Kidney epithelial cell (primary cell): ENCODE measurements around the gene NLRP11. TPM values are rescaled to one million over a fixed set of nuclear protein-coding genes. Genes with fewer than 3 reads are reported as not detected.

ENCODE experiments used
- DNase-seq: peaks from one replicate; pipeline ENCODE4 v3.0.0-alpha.2; 2010; ENCODE audit warnings: low read depth
- H3K27me3 ChIP-seq: 2 replicates; pipeline ENCODE4 v1.6.0; 2011; ENCODE audit warnings: low read length; ENCODE audit not compliant: control insufficient read depth, insufficient read depth
- H3K36me3 ChIP-seq: 2 replicates; pipeline ENCODE4 v1.5.1; 2011; ENCODE audit warnings: low read length; ENCODE audit not compliant: control insufficient read depth, insufficient read depth
- H3K4me3 ChIP-seq: 2 replicates; pipeline ENCODE4 v1.5.1; 2011; ENCODE audit warnings: low read depth, mild to moderate bottlenecking, control low read depth, low read length
- CTCF ChIP-seq: IDR thresholded peaks from 2 replicates; pipeline ENCODE4 v1.5.1; 2011; ENCODE audit warnings: mild to moderate bottlenecking, moderate library complexity, low read length, control low read depth, inconsistent platforms; ENCODE audit not compliant: insufficient read depth, poor library complexity, severe bottlenecking
- total RNA-seq: library from RNA; depleted of rRNA; stranded (reverse); fragments of >200 nt; gene quantifications from 2 replicates; pipeline ENCODE4 v1.2.3, GENCODE V29; 2015

The NLRP11 gene
- total RNA-seq, 1 donor from 2014 or later, result not detected

- no peak for DNase-seq
- no peak for TF ChIP-seq CTCF
Measured at GRCh38 chr19:55836340-55836739, 4.5 kb upstream of the NLRP11 start, which contains the start of gene NLRP4. Gene NLRP4 (plus strand): TSS chr19:55836540. CDS start chr19:55852081, 15,541 bp downstream.

GRCh38 chr19:55832676-55833075, 877 bp upstream of the NLRP11 start:
- Histone ChIP-seq H3K36me3 (no peaks in the 10 kb centered on the region), H3K4me3 (no peak overlapping the region), H3K27me3 (no peaks in the 10 kb centered on the region)
- DNase-seq, result no peak
- no peak for TF ChIP-seq CTCF

More at GRCh38 chr19:55836340-55836739, 4.5 kb upstream of the NLRP11 start, which contains the start of gene NLRP4:
- Histone ChIP-seq H3K27me3 (no peaks in the 10 kb centered on the region), H3K36me3 (no peaks in the 10 kb centered on the region), H3K4me3 (no peak within 1 kb of the TSS)

- no peak for TF ChIP-seq CTCF
- no peak overlapping the region for H3K4me3 ChIP-seq
- no peaks in the 10 kb centered on the region for H3K27me3 ChIP-seq
- H3K36me3 ChIP-seq, result no peaks in the 10 kb centered on the region
- no peak for DNase-seq
Measured at GRCh38 chr19:55830656-55831055, 1.1 kb downstream of the NLRP11 start.

- TF ChIP-seq CTCF, result no peak
Measured at GRCh38 chr19:55820037-55820436, 11.8 kb downstream of the NLRP11 start.

GRCh38 chr19:55813906-55814305, 17.9 kb downstream of the NLRP11 start:
- no peak for DNase-seq
- no peaks in the 10 kb centered on the region for H3K27me3 ChIP-seq
- H3K36me3 ChIP-seq, result no peaks in the 10 kb centered on the region
- H3K4me3 ChIP-seq, result no peak overlapping the region
- no peak for TF ChIP-seq CTCF

More at GRCh38 chr19:55820037-55820436, 11.8 kb downstream of the NLRP11 start:
- no peak overlapping the region for H3K4me3 ChIP-seq
- no peaks in the 10 kb centered on the region for H3K27me3 ChIP-seq
- H3K36me3 ChIP-seq, result no peaks in the 10 kb centered on the region
- no peak for DNase-seq

- Histone ChIP-seq H3K27me3 (no peaks in the 10 kb centered on the region), H3K36me3 (no peaks in the 10 kb centered on the region), H3K4me3 (no peak overlapping the region)
- DNase-seq, result no peak
- TF ChIP-seq CTCF, result no peak
Measured at GRCh38 chr19:55812449-55812848, 19.4 kb downstream of the NLRP11 start.
